SK-N-SH (cell line): Measurements from ENCODE around the gene ZBTB7B.

ENCODE experiments used
- CTCF ChIP-seq: fragments of 200-600 bp; sonication (generic); IDR thresholded peaks from 2 replicates; pipeline ENCODE4 v1.6.1; 2017; ENCODE audit warnings: antibody characterized with exemption, mild to moderate bottlenecking, moderate library complexity
- GABPA ChIP-seq: IDR thresholded peaks from 2 replicates; pipeline ENCODE4 v1.4.0; 2012; ENCODE audit warnings: low read depth, mild to moderate bottlenecking
- POLR2AphosphoS5 ChIP-seq: IDR thresholded peaks from 2 replicates; pipeline ENCODE4 v1.6.1; 2012; ENCODE audit warnings: low read depth, low read length
- SIN3A ChIP-seq: IDR thresholded peaks from 2 replicates; pipeline ENCODE4 v1.6.1; 2012; ENCODE audit warnings: low read depth, mild to moderate bottlenecking, low read length, moderate library complexity, borderline replicate concordance
- TCF12 ChIP-seq: IDR thresholded peaks from 2 replicates; pipeline ENCODE4 v1.4.0; 2012
- USF1 ChIP-seq: IDR thresholded peaks from 2 replicates; pipeline ENCODE4 v1.4.0; 2012; ENCODE audit warnings: low read depth, borderline replicate concordance
- YY1 ChIP-seq: IDR thresholded peaks from 2 replicates; pipeline ENCODE4 v1.4.0; 2012; ENCODE audit warnings: low read depth, mild to moderate bottlenecking

GRCh38 chr1:154958681-154959425 is 43.7 kb upstream of the ZBTB7B start:
- no peak for TF ChIP-seq POLR2AphosphoS5
- TF ChIP-seq CTCF, result no peak
- TF ChIP-seq SIN3A, result no peak
- TF ChIP-seq USF1, result no peak
- no peak for TF ChIP-seq GABPA
- no peak for TF ChIP-seq TCF12
- TF ChIP-seq YY1, result no peak
